Loucy (cell line): Measurements from ENCODE around the gene MTREX.

ENCODE experiments used
- CTCF ChIP-seq: fragments of 200-600 bp; sonication (generic); conservative IDR thresholded peaks from 2 replicates; pipeline ENCODE4 v1.5.1; 2014; ENCODE audit warnings: mild to moderate bottlenecking, antibody characterized with exemption, low read length
- EZH2phosphoT487 ChIP-seq: fragments of 200-600 bp; IDR thresholded peaks from 2 replicates; pipeline ENCODE4 v1.6.1; 2018; ENCODE audit warnings: antibody characterized with exemption, mild to moderate bottlenecking, moderate library complexity, borderline replicate concordance

GRCh38 chr5:55308254-55308836 lies 556 bp downstream of the MTREX start:
- TF ChIP-seq CTCF (peak; percentile 50), EZH2phosphoT487 (no peak)
